Muscle of leg (tissue), 11 donors: ENCODE data around the gene MYPOP. TPM values are rescaled to one million over a fixed set of nuclear protein-coding genes. Genes with fewer than 3 reads are reported as not detected.
A peak's percentile ranks its signal among the peaks of the same experiment; 100 is the strongest.

Experiments
- DNase-seq: peaks from one replicate; pipeline ENCODE4 v3.0.0; 2013
- H3K27ac ChIP-seq: one replicate; pipeline ENCODE4 v1.5.1; 2013; ENCODE audit warnings: mild to moderate bottlenecking, low read length, control low read depth
- H3K27me3 ChIP-seq: one replicate; pipeline ENCODE4 v1.6.1; 2013; ENCODE audit warnings: low read length; ENCODE audit not compliant: control insufficient read depth, insufficient read depth
- H3K36me3 ChIP-seq: one replicate; pipeline ENCODE4 v1.6.1; 2013; ENCODE audit warnings: low read length; ENCODE audit not compliant: control insufficient read depth, insufficient read depth
- H3K4me1 ChIP-seq: one replicate; pipeline ENCODE4 v1.6.1; 2013; ENCODE audit warnings: low read length; ENCODE audit not compliant: control insufficient read depth, insufficient read depth
- H3K4me3 ChIP-seq: one replicate; pipeline ENCODE4 v1.5.1; 2013; ENCODE audit warnings: low read length, control low read depth
- H3K9me3 ChIP-seq: replicated peaks from 2 replicates; pipeline ENCODE4 v1.6.1; 2013; ENCODE audit warnings: low read depth, low read length; ENCODE audit not compliant: control insufficient read depth
- WGBS: methylation state at CpG from one replicate; pipeline ENCODE4 v1.1.5; 2013; ENCODE audit warnings: missing lambda C conversion rate; ENCODE audit not compliant: insufficient coverage; 5-methylcytosine and 5-hydroxymethylcytosine counted together
- polyA plus RNA-seq, 8 donors: library from polyadenylated mRNA; unstranded; fragments of 120-200 nt; gene quantifications; one replicate each; pipeline versions ENCODE4 v1.2.1 to v1.2.3, GENCODE V29; 2013; ENCODE audit warnings: inconsistent platforms in 1 of 8, low replicate concordance in 1 of 8; ENCODE audit not compliant: insufficient read length in 8 of 8, insufficient read depth in 1 of 8
- total RNA-seq: library from RNA; stranded (reverse); fragments of 120-200 nt; gene quantifications from one replicate; pipeline ENCODE4 v1.2.4, GENCODE V29; 2013

Gene MYPOP
- total and polyA plus RNA-seq, 9 donors: 1.3 to 5.5 (median 4.2) TPM

- Histone ChIP-seq H3K4me3 (no peak overlapping the region), H3K36me3 (no peaks in the 10 kb centered on the region), H3K27ac (no peak overlapping the region), H3K27me3 (peaks cover 9% of the 10 kb centered on the region), H3K4me1 (no peaks in the 10 kb centered on the region), H3K9me3 (no peaks in the 10 kb centered on the region)
- no peak for DNase-seq
- 43% methylated on average over 5 of the region's 8 CpGs for WGBS
These were observed 8.9 kb upstream of the MYPOP start for GRCh38 chr19:45911291-45911690.

- Histone ChIP-seq H3K9me3 (no peaks in the 10 kb centered on the region), H3K4me3 (no peak overlapping the region), H3K4me1 (no peaks in the 10 kb centered on the region), H3K27ac (no peak overlapping the region), H3K27me3 (peaks cover 9% of the 10 kb centered on the region), H3K36me3 (no peaks in the 10 kb centered on the region)
- WGBS: 70% methylated on average over 4 of the region's 5 CpGs
- DNase-seq: no peak
These were observed 6.5 kb upstream of the MYPOP start for GRCh38 chr19:45908956-45909355.

DNA sequence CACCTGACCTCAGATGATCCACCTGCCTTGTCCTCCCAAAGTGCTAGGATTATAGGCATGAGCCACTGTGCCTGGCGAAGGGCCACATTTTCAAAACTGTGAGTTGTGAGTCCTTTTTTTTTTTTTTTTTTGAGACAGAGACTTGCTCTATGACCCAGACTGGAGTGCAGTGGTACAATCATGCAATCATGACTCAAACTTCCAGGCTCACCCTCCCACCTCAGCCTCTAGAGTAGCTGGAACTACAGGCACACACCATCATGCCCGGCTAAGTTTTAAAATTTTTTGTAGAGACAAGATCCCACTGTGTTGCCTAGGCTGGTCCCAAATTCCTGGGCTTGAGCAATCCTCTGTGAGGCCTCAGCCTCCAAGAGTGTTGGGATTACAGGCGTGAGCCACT lies 3.8 kb upstream of the MYPOP start:
- DNase-seq: no peak
- H3K27ac ChIP-seq: no peak overlapping the region
- no peaks in the 10 kb centered on the region for H3K9me3 ChIP-seq
- no peak overlapping the region for H3K4me3 ChIP-seq
- peaks cover 4% of the 10 kb centered on the region for H3K27me3 ChIP-seq
- no peaks in the 10 kb centered on the region for H3K36me3 ChIP-seq
- peaks cover 9% of the 10 kb centered on the region for H3K4me1 ChIP-seq
- WGBS: 89% methylated on average over 2 of the region's 3 CpGs

GRCh38 chr19:45905011-45905410 lies 2.6 kb upstream of the MYPOP start:
- Histone ChIP-seq H3K9me3 (no peaks in the 10 kb centered on the region), H3K4me1 (peaks cover 13% of the 10 kb centered on the region), H3K27ac (no peak overlapping the region), H3K27me3 (peaks cover 4% of the 10 kb centered on the region), H3K4me3 (no peak overlapping the region), H3K36me3 (peaks cover 5% of the 10 kb centered on the region)
- no peak for DNase-seq
- 82% methylated on average over 6 of the region's 10 CpGs for WGBS

- Histone ChIP-seq H3K36me3 (peaks cover 19% of the 10 kb centered on the region), H3K27ac (peak overlapping the region; percentile 67), H3K9me3 (no peaks in the 10 kb centered on the region), H3K4me3 (peak overlapping the region; percentile 79), H3K27me3 (peaks cover 4% of the 10 kb centered on the region), H3K4me1 (peaks cover 13% of the 10 kb centered on the region)
- under 1% methylated on average over 51 of the region's 73 CpGs for WGBS
- peak; percentile 99 for DNase-seq
These were observed 525 bp upstream of the MYPOP start for GRCh38 chr19:45902651-45903625.

- no peaks in the 10 kb centered on the region for H3K9me3 ChIP-seq
- peak; percentile 46 for DNase-seq
- H3K4me1 ChIP-seq: peaks cover 13% of the 10 kb centered on the region
- peaks cover 25% of the 10 kb centered on the region for H3K36me3 ChIP-seq
- no peak overlapping the region for H3K27ac ChIP-seq
- peak overlapping the region; percentile 67 for H3K4me3 ChIP-seq
- peaks cover 4% of the 10 kb centered on the region for H3K27me3 ChIP-seq
- WGBS: 2% methylated on average over 62 of the region's 69 CpGs
These were observed 941 bp downstream of the MYPOP start for GRCh38 chr19:45901432-45901911.

DNA sequence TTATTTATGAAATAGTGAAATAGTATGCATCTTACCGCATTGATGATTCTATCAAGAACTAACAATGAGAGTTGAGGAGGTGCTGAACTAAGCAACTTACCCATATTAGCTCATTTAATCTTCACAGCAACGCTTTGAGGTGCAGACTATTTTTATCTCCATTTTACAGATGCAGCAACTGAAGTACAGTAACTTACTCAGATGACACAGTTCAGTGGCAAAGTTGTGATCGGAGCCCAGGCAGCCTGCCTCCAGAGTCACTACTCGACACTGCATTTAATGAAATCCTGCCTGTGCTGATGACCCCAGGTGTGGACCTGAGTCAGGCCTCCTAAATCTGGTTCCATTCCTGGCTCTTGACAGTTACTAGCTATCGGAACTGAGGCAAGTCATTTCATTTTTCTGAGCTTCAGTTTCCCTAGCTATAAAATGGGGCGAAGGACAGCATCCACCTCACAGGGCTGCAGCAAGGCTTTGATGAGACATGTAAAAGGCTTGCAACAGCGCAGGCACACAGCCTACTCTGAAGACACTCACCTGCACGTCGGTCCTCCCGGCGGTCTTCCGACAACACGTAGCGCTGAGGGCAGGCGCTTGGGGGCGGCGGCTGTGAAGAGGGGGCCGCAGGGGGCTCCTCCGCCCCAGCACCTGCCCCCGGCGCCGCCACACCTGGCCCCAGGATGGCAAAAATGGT lies 1.5 kb downstream of the MYPOP start:
- no peak overlapping the region for H3K27ac ChIP-seq

GRCh38 chr19:45899919-45900589 lies 2.4 kb downstream of the MYPOP start:
- Histone ChIP-seq H3K36me3 (peaks cover 32% of the 10 kb centered on the region), H3K9me3 (no peaks in the 10 kb centered on the region), H3K27ac (no peak overlapping the region), H3K4me1 (peaks cover 13% of the 10 kb centered on the region), H3K4me3 (no peak overlapping the region), H3K27me3 (peaks cover 4% of the 10 kb centered on the region)
- WGBS: 97% methylated on average over 2 of the region's 4 CpGs
- DNase-seq: no peak

More for the DNA sequence above, 1.5 kb downstream of the MYPOP start:
- peak overlapping the region; percentile 37 for H3K4me3 ChIP-seq
- H3K27me3 ChIP-seq: peaks cover 4% of the 10 kb centered on the region
- 30% methylated on average over 21 of the region's 22 CpGs for WGBS
- H3K4me1 ChIP-seq: peaks cover 13% of the 10 kb centered on the region
- DNase-seq: no peak
- H3K36me3 ChIP-seq: peaks cover 25% of the 10 kb centered on the region
- H3K9me3 ChIP-seq: no peaks in the 10 kb centered on the region

GRCh38 chr19:45899253-45899652 lies 3.2 kb downstream of the MYPOP start:
- H3K27me3 ChIP-seq: peaks cover 4% of the 10 kb centered on the region
- peaks cover 13% of the 10 kb centered on the region for H3K4me1 ChIP-seq
- no peak overlapping the region for H3K27ac ChIP-seq
- no peak overlapping the region for H3K4me3 ChIP-seq
- WGBS: 100% methylated on average over 1 of the region's 7 CpGs
- DNase-seq: no peak
- no peaks in the 10 kb centered on the region for H3K9me3 ChIP-seq
- H3K36me3 ChIP-seq: peaks cover 34% of the 10 kb centered on the region
